IPS-20b (cell line): ENCODE results near the gene MPZL3.

ENCODE experiments used
- H3K27ac ChIP-seq: one replicate; pipeline ENCODE4 v1.5.1; 2013; ENCODE audit warnings: low read length
- H3K27me3 ChIP-seq: 2 replicates; pipeline ENCODE4 v1.6.1; 2013; ENCODE audit warnings: mild to moderate bottlenecking, low read length, inconsistent platforms; ENCODE audit not compliant: insufficient read depth
- H3K36me3 ChIP-seq: 2 replicates; pipeline ENCODE4 v1.6.1; 2013; ENCODE audit warnings: low read depth, mild to moderate bottlenecking, inconsistent platforms, low read length, moderate library complexity; ENCODE audit not compliant: insufficient read depth
- H3K4me1 ChIP-seq: 2 replicates; pipeline ENCODE4 v1.6.1; 2013; ENCODE audit warnings: mild to moderate bottlenecking, control low read depth, inconsistent platforms, low read length, moderate library complexity; ENCODE audit not compliant: insufficient read depth
- H3K4me3 ChIP-seq: 2 replicates; pipeline ENCODE4 v1.5.1; 2013; ENCODE audit warnings: mild to moderate bottlenecking, low read length, inconsistent platforms
- H3K9ac ChIP-seq: 2 replicates; pipeline ENCODE4 v1.6.1; 2013; ENCODE audit warnings: low read depth, mild to moderate bottlenecking, inconsistent platforms, low read length, moderate library complexity
- H3K9me3 ChIP-seq: 2 replicates; pipeline ENCODE4 v1.6.1; 2013; ENCODE audit warnings: mild to moderate bottlenecking, low read depth, low read length, inconsistent platforms; ENCODE audit not compliant: insufficient read depth

The MPZL3 gene

GRCh38 chr11:118217575-118217974, 34.6 kb downstream of the MPZL3 start:
- H3K4me1 ChIP-seq = peaks cover 10% of the 10 kb centered on the region; the same call in 1 of the 2 replicates
- no peak overlapping the region for H3K4me3 ChIP-seq

GRCh38 chr11:118216621-118217481, 35.3 kb downstream of the MPZL3 start:
- Histone ChIP-seq H3K9ac (no peak overlapping the region), H3K4me1 (peaks cover 16% of the 10 kb centered on the region), H3K27ac (no peak overlapping the region), H3K4me3 (no peak overlapping the region), H3K9me3 (no peaks in the 10 kb centered on the region), H3K27me3 (no peaks in the 10 kb centered on the region), H3K36me3 (no peaks in the 10 kb centered on the region)

More at GRCh38 chr11:118217575-118217974, 34.6 kb downstream of the MPZL3 start:
- Histone ChIP-seq H3K9me3 (no peaks in the 10 kb centered on the region), H3K27me3 (no peaks in the 10 kb centered on the region), H3K9ac (no peak overlapping the region), H3K36me3 (no peaks in the 10 kb centered on the region), H3K27ac (no peak overlapping the region)

DNA sequence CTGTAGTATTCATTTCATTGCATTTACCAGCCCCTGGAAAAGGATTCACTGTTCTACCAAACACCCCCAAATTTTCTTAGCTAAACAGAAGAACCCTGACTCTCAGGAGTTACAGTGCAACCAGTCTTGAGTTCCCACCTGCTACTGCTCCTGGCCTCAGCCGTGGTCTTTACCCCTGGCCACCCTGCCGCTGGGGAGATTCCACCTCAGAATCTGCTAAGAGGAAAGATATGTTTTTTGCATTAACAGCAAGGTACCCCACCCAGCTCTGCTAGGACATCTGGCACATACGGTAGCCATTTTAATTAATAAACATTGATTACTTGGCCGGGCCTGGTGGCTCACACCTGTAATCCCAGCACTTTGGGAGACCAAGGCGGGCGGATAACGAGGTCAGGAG, 36.4 kb downstream of the MPZL3 start:
- Histone ChIP-seq H3K4me1 (peaks cover 25% of the 10 kb centered on the region), H3K9ac (no peak overlapping the region), H3K4me3 (no peak overlapping the region), H3K9me3 (no peaks in the 10 kb centered on the region), H3K36me3 (no peaks in the 10 kb centered on the region), H3K27ac (no peak overlapping the region), H3K27me3 (no peaks in the 10 kb centered on the region)

- no peak overlapping the region for H3K27ac ChIP-seq
- no peak overlapping the region for H3K9ac ChIP-seq
- H3K9me3 ChIP-seq = no peaks in the 10 kb centered on the region
- no peak overlapping the region for H3K4me3 ChIP-seq
- peaks cover 30% of the 10 kb centered on the region for H3K4me1 ChIP-seq
- H3K36me3 ChIP-seq = no peaks in the 10 kb centered on the region
- H3K27me3 ChIP-seq = no peaks in the 10 kb centered on the region
Measured at GRCh38 chr11:118215262-118215661, 36.9 kb downstream of the MPZL3 start.

DNA sequence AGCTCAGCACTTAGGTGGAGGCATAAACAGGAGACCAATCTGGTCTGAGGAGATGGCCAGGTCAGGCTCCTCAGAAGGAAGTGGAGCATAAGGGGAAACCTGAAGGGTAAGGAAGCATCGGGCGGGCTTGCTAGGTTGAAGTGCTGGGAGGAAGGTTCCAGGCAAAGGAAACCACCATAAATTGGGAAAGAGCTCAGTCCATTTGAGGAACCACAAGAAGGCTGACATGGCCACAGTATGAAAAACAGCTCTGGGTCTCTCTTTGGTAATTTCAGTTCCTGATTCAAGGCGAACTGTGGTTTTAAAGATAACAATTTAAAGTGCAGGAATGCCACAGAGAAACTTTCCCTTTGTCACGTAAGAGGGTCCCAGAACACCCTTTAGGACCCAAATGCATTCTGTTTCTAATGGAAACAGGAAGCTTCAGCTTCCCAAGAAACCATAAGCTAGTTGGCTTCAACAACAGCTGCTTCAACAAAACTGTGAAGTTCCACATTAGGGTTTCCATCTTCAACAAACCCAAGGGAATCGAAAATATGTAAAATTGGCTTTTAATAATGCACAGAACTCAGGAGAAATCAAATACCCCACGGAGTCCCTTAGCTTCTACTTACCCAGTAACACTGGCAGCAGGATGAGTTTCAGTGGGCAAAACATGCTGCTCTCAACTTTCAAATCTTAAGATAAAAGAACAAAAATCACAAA, 37.8 kb downstream of the MPZL3 start:
- peaks cover 31% of the 10 kb centered on the region for H3K4me1 ChIP-seq
- H3K4me3 ChIP-seq = no peak overlapping the region
- no peak overlapping the region for H3K9ac ChIP-seq

GRCh38 chr11:118213781-118214180, 38.4 kb downstream of the MPZL3 start:
- Histone ChIP-seq H3K4me3 (no peak overlapping the region), H3K36me3 (no peaks in the 10 kb centered on the region), H3K4me1 (peaks cover 31% of the 10 kb centered on the region), H3K9ac (no peak overlapping the region), H3K27ac (no peak overlapping the region), H3K9me3 (no peaks in the 10 kb centered on the region), H3K27me3 (no peaks in the 10 kb centered on the region)

More for the DNA sequence above, 37.8 kb downstream of the MPZL3 start:
- Histone ChIP-seq H3K36me3 (no peaks in the 10 kb centered on the region), H3K27me3 (no peaks in the 10 kb centered on the region), H3K9me3 (no peaks in the 10 kb centered on the region), H3K27ac (no peak overlapping the region)

- Histone ChIP-seq H3K4me3 (no peak overlapping the region), H3K9me3 (no peaks in the 10 kb centered on the region), H3K36me3 (no peaks in the 10 kb centered on the region), H3K27me3 (no peaks in the 10 kb centered on the region), H3K4me1 (peaks cover 31% of the 10 kb centered on the region), H3K9ac (no peak overlapping the region; the same call in 1 of the 2 replicates), H3K27ac (no peak overlapping the region)
Measured at GRCh38 chr11:118213201-118213600, 39.0 kb downstream of the MPZL3 start.

DNA sequence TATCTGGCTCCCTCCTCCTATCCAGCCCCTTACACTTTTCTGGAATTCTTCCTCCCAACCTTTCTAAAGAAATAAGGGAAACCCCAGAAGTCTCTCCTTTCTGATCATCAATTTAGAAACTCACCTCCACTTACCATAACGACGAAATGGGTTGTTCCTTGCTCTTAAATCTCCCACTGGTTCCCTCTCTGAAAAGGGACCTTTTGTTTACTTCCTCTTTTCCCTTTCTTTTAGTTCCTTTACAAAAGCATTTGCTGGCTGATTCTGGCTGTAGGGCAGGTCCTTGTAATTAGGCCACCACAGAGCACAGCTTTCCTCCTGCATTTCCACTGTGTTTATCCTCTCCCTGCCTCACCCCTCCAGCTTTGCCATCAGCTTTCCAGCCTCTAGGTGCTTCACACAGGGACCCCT, 39.4 kb downstream of the MPZL3 start:
- Histone ChIP-seq H3K4me1 (peaks cover 31% of the 10 kb centered on the region), H3K9me3 (no peaks in the 10 kb centered on the region), H3K27me3 (no peaks in the 10 kb centered on the region), H3K27ac (no peak overlapping the region), H3K36me3 (no peaks in the 10 kb centered on the region), H3K4me3 (no peak overlapping the region), H3K9ac (no peak overlapping the region; the same call in 1 of the 2 replicates)

DNA sequence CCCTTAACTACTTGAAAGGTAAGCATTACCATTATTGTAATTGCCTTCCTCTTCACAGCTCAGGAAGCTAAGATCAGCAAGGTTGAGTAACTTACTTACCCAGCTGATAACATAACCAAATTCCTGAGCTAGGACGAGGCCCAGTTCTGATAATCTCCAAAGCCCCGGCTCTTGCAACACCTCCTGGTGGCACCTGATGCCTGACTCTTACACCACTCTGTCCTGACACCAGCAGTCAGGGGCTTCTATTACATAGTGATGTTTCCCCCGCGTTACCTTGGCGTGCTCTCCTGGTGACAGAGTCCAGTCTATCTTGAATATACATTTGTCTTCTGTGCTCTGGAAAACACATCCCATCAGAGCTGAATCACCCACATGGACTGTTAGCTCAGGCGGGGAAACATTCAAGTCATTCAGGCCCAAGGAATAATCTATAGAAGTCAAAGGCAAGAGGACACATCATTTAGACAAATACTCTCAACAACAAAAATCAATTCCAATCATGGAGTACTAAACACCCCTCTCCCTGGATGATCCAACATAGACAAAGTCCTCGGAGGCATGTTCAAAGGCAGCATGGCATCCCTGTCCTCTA, 39.9 kb downstream of the MPZL3 start:
- H3K27me3 ChIP-seq = no peaks in the 10 kb centered on the region
- peaks cover 31% of the 10 kb centered on the region for H3K4me1 ChIP-seq
- H3K36me3 ChIP-seq = no peaks in the 10 kb centered on the region
- no peak overlapping the region; the same call in 1 of the 2 replicates for H3K9ac ChIP-seq
- H3K27ac ChIP-seq = no peak overlapping the region
- 0 out of 2 replicates have a peak overlapping the region, but pooled peaks have one; percentile 1 for H3K4me3 ChIP-seq
- no peaks in the 10 kb centered on the region for H3K9me3 ChIP-seq

DNA sequence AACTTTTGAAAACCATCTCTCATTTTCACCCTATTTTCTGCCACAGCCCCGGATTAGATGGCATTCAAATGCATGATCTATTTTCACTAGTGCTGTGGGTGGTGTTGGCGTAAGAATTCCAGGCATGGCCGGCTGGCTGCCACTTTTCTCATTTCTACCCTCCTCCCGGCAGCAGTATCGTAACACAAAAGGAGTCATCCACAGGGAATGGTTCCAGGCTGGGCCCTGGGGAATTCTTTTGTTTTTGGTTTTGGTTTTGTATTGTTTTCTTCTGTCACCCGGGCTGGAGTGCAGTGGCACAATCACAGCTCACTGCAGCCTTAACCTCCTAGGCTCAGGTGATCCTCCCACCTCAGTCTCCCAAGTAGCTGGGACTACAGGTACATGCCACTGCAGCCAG, 41.2 kb downstream of the MPZL3 start:
- H3K27me3 ChIP-seq = no peaks in the 10 kb centered on the region; the same call in 1 of the 2 replicates
- H3K4me1 ChIP-seq = peaks cover 34% of the 10 kb centered on the region
- H3K9me3 ChIP-seq = no peaks in the 10 kb centered on the region
- peak overlapping the region; percentile 40; the same call in 1 of the 2 replicates for H3K4me3 ChIP-seq
- H3K36me3 ChIP-seq = no peaks in the 10 kb centered on the region
- H3K9ac ChIP-seq = peak overlapping the region; percentile 51; the same call in 1 of the 2 replicates
- H3K27ac ChIP-seq = no peak overlapping the region

DNA sequence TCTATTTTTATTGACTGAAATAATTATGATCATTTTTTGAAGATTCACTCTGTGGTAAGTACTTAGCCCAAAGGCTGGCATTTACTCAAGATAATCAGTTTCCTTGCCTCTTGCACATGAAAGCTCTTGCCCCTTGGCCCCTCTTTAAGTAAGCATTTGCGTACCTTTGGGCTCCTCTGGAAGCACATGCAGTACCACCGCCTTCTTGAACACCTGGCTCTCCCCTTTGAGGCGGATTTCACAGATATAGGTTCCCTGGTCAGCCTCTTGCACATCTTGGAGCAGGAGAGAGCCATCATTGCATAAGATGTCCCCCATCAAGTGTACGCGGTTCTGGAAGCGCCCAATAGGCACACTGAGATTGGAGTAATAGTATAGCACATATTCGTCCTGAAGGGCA, 41.8 kb downstream of the MPZL3 start:
- H3K4me3 ChIP-seq = peak overlapping the region; percentile 40; the same call in 1 of the 2 replicates

More for the DNA sequence above, 41.8 kb downstream of the MPZL3 start:
- H3K9ac ChIP-seq = peak overlapping the region; percentile 51; the same call in 1 of the 2 replicates
- no peaks in the 10 kb centered on the region for H3K36me3 ChIP-seq
- no peaks in the 10 kb centered on the region; the same call in 1 of the 2 replicates for H3K27me3 ChIP-seq
- H3K27ac ChIP-seq = no peak overlapping the region
- H3K4me1 ChIP-seq = peaks cover 34% of the 10 kb centered on the region
- no peaks in the 10 kb centered on the region for H3K9me3 ChIP-seq
